Sigmoid colon (tissue), 7 donors: ENCODE measurements around the gene STKLD1. TPM values are rescaled to one million over a fixed set of nuclear protein-coding genes. Genes with fewer than 3 reads are reported as not detected.
A peak's percentile ranks its signal among the peaks of the same experiment; 100 is the strongest.
"Not testable (repeated sequence)": the region's sequence is repeated elsewhere in the genome, so short reads cannot be mapped to it uniquely, and the experiment has no call there.

Source experiments
- DNase-seq: peaks from one replicate; pipeline ENCODE4 v3.0.0-alpha.2; 2019
- H3K27ac ChIP-seq, 4 donors: fragments of 200-600 bp; sonication (generic); one replicate each; pipeline ENCODE4 v1.5.1; 2016 to 2019; ENCODE audit warnings: mild to moderate bottlenecking in 1 of 4
- H3K27me3 ChIP-seq, 3 donors: fragments of 200-600 bp; sonication (generic); one replicate each; pipeline ENCODE4 v1.5.1; 2019; ENCODE audit warnings: mild to moderate bottlenecking in 1 of 3
- H3K36me3 ChIP-seq, 4 donors: fragments of 200-600 bp; sonication (generic); one replicate each; pipeline ENCODE4 v1.5.1; 2016 to 2019
- H3K4me1 ChIP-seq, 4 donors: fragments of 200-600 bp; sonication (generic); one replicate each; pipeline ENCODE4 v1.5.1; 2017 to 2019
- H3K4me3 ChIP-seq, 4 donors: fragments of 200-600 bp; sonication (generic); one replicate each; pipeline ENCODE4 v1.5.1; 2017 to 2019; ENCODE audit warnings: mild to moderate bottlenecking in 2 of 4, moderate library complexity in 1 of 4
- H3K9me3 ChIP-seq, 4 donors: fragments of 200-600 bp in 3 of 4; sonication (generic) in 3 of 4; one replicate each; pipeline versions ENCODE4 v1.5.1 to v1.6.1; 2013 to 2019
- EP300 ChIP-seq, 4 donors: sonication (generic); formaldehyde crosslinking; IDR thresholded peaks; one replicate each; pipeline ENCODE4 v1.6.1; 2017; ENCODE audit warnings: antibody characterized with exemption in 4 of 4
- POLR2A ChIP-seq, 2 donors: fragments of 450-650 bp; IDR thresholded peaks; one replicate each; pipeline ENCODE4 v1.6.1; 2016; ENCODE audit warnings: antibody characterized with exemption in 2 of 2, mild to moderate bottlenecking in 2 of 2, moderate library complexity in 2 of 2
- POLR2AphosphoS5 ChIP-seq, 4 donors: sonication (generic); formaldehyde crosslinking; IDR thresholded peaks; one replicate each; pipeline ENCODE4 v1.6.1; 2017; ENCODE audit warnings: antibody characterized with exemption in 4 of 4
- WGBS, 2 donors: extraction: QIAGEN DNeasy Blood & Tissue Kit; methylation state at CpG; one replicate each; pipeline ENCODE4 v1.1.7; 2013; 5-methylcytosine and 5-hydroxymethylcytosine counted together
- intact Hi-C: fragments of 100-400 bp; cut with DNase I; formaldehyde crosslinking; loops from one replicate; pipeline ENCODE4 v1.15.1; 2023
- polyA plus RNA-seq, 3 donors: library from polyadenylated mRNA; stranded (reverse); fragments of 200-250 nt; gene quantifications; one replicate each; pipeline ENCODE4 v1.2.3, GENCODE V29; 2013
- total RNA-seq, 4 donors: library from RNA; depleted of rRNA; stranded (reverse); fragments of >200 nt; gene quantifications; one replicate each; pipeline ENCODE4 v1.1.0, GENCODE V29; 2016
- TF ChIP-seq, protein P1 (sequence below), 4 experiments: fragments of 450-650 bp in 3 of 4; fragments of 200-600 bp in 1 of 4; IDR thresholded peaks; one replicate each; pipeline ENCODE4 v1.5.1; 2016 to 2019; ENCODE audit warnings: antibody characterized with exemption in 4 of 4, mild to moderate bottlenecking in 3 of 4, moderate library complexity in 2 of 4
- donor health status: healthy with polysubstance abuse.
- donor health status: Bipolar disorder and iron deficiency.
- donor health status: healthy.

The STKLD1 gene
- total and polyA plus RNA-seq, 7 donors = 0.49 to 8.3 (median 1.5) TPM; not detected in 1

DNA sequence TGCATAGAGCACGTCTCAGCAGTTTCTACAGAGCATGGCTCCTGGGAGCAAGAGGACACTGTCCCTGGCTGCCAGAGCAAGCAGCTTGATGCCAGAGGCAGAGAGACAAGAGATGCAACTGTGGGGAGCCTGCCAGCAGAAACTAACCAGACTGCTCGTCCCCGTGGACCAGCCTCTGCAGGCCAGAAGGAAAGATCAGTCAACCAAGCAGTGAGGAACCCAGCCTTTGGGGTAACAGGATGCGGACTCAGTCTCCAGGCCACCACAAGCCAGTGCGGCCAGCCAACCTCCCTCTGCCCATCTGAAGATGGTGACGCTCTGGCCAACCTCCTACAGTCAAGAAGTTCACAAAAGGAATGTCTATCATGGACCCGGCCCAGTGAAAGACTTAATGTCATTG lies 4.0 kb upstream of the STKLD1 start:
- Histone ChIP-seq H3K27me3 (no peaks in the 10 kb centered on the region), H3K36me3 (peaks cover 0 to 32% (median 4%) of the 10 kb centered on the region in 4 donors), H3K9me3 (no peaks in the 10 kb centered on the region), H3K4me3 (no peak overlapping the region), H3K4me1 (peaks cover 0 to 87% (median 85%) of the 10 kb centered on the region in 4 donors), H3K27ac (no peak overlapping the region)
- intact Hi-C loops = no loop called here
- WGBS, 2 donors = 81 to 86% methylated on average over 7 of the region's 7 CpGs
- no peak for TF ChIP-seq EP300 (IDR thresholded peaks at IDR 0.05)
- TF ChIP-seq POLR2A (IDR thresholded peaks at IDR 0.05) = no peak
- TF ChIP-seq, protein P1, sequence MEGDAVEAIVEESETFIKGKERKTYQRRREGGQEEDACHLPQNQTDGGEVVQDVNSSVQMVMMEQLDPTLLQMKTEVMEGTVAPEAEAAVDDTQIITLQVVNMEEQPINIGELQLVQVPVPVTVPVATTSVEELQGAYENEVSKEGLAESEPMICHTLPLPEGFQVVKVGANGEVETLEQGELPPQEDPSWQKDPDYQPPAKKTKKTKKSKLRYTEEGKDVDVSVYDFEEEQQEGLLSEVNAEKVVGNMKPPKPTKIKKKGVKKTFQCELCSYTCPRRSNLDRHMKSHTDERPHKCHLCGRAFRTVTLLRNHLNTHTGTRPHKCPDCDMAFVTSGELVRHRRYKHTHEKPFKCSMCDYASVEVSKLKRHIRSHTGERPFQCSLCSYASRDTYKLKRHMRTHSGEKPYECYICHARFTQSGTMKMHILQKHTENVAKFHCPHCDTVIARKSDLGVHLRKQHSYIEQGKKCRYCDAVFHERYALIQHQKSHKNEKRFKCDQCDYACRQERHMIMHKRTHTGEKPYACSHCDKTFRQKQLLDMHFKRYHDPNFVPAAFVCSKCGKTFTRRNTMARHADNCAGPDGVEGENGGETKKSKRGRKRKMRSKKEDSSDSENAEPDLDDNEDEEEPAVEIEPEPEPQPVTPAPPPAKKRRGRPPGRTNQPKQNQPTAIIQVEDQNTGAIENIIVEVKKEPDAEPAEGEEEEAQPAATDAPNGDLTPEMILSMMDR (IDR thresholded peaks at IDR 0.05) = no peak
- no peak for TF ChIP-seq POLR2AphosphoS5 (IDR thresholded peaks at IDR 0.05)
- no peak for DNase-seq

DNA sequence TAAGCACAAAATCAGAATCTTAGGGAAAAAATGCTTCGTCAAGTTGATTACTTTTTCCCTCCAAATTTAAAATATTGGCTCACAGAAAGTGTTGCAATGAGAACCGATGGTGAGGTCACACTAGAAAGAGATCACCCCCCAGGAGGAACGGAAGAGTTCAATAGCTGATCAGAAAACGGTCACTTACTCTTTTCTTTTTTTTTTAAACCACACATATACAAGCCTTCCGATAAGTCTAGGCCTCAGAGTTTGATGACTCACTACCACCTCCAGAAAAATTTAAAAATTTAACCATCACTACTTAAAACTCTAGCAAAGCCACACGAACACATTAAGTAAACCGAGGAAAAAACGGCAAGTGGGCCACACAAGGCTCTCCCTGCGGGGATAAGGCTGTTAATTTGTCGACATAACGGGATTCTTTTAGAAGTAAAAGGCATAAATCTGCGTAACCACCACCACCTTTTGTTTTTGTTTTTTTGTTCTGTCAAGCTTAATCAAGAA lies 1.5 kb upstream of the STKLD1 start:
- intact Hi-C loops = loop anchor here (5.0 kb wide), 1 partner anchor 43 kb away; the partner anchor contains the start of gene REXO4

DNA sequence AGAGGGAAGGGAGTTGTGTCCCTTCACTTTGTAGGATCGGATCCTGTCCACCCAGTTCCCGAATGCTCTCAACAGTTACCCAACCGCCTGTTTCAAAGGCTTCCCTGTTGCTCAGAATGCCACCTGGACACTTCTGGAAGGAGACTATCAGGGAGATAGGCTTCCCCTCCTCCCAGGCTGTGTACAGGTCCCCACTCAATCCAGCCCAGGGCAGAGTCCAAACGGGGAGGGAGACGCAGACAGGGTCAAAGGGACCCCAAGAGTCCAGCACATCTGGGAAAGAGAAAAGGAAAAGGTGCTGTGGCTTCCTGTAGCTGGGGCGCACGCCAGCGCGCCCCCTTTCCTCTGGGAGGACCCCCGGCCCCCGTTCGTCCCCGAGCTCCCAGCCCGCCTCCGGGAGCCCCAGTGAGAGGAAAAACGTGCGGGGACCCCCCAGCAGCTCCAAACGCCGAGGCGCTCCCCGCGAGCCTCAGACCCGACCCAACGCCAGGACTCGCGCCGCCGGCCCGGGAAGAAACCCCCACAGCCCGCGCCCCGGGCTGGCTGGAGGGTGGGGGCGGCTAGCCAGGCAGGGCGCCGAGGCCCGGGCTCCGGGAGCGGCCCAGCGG lies 946 bp upstream of the STKLD1 start:
- no peak for DNase-seq
- Histone ChIP-seq H3K4me1 (peaks cover 0 to 62% (median 54%) of the 10 kb centered on the region in 4 donors), H3K9me3 (no peaks in the 10 kb centered on the region), H3K27me3 (no peaks in the 10 kb centered on the region), H3K27ac (peak overlapping the region; percentile 93 to 99 (median 94)), H3K4me3 (peak overlapping the region; percentile 80 to 99 (median 88)), H3K36me3 (peaks cover 0 to 21% (median 3%) of the 10 kb centered on the region in 4 donors)
- 1% methylated on average over 39 of the region's 39 CpGs for WGBS, 2 donors
- no peak for TF ChIP-seq POLR2AphosphoS5 (IDR thresholded peaks at IDR 0.05)
- TF ChIP-seq EP300 (IDR thresholded peaks at IDR 0.05) = no peak
- TF ChIP-seq, protein P1 (IDR thresholded peaks at IDR 0.05) = no peak
- TF ChIP-seq POLR2A (IDR thresholded peaks at IDR 0.05) = no peak
- intact Hi-C loops = loop anchor here (5.0 kb wide), 1 partner anchor 42 kb away; the partner anchor contains the start of gene REXO4

More for the DNA sequence above, 1.5 kb upstream of the STKLD1 start:
- TF ChIP-seq POLR2AphosphoS5 (IDR thresholded peaks at IDR 0.05) (no peak), EP300 (IDR thresholded peaks at IDR 0.05) (no peak), POLR2A (IDR thresholded peaks at IDR 0.05) (no peak)
- TF ChIP-seq, protein P1 (IDR thresholded peaks at IDR 0.05) = no peak
- Histone ChIP-seq H3K9me3 (no peaks in the 10 kb centered on the region), H3K4me1 (peaks cover 0 to 64% (median 60%) of the 10 kb centered on the region in 4 donors), H3K27me3 (no peaks in the 10 kb centered on the region), H3K27ac (peak overlapping the region; percentile 93 to 99 (median 94)), H3K4me3 (peak overlapping the region; percentile 80 to 99 (median 88)), H3K36me3 (peaks cover 0 to 27% (median 4%) of the 10 kb centered on the region in 4 donors)
- WGBS, 2 donors = 12 to 17% methylated on average over 12 of the region's 12 CpGs
- no peak for DNase-seq

DNA sequence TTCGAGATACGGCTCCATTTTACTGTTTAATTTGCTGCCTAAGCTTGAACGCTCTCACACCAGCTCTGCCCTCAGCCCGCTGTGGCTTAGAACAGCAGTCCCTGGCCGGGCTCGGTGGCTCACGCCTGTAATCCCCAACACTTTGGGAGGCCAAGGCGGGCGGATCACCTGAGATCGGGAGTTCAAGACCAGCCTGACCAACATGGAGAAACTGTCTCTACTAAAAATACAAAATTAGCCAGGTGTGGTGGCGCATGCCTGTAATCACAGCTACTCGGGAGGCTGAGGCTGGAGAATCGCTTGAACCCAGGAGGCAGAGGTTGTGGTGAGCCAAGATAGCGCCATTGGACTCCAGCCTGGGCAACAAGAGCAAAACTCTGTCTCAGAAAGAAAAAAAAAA lies 1.1 kb downstream of the STKLD1 start:
- H3K4me1 ChIP-seq = peaks cover 0 to 41% (median 34%) of the 10 kb centered on the region in 4 donors
- intact Hi-C loops = loop anchor here (2.0 to 5.0 kb wide), 2 partner anchors 40 to 82 kb away; partner anchors contain the start of genes CACFD1 and REXO4
- peak overlapping the region in 1 of 4 donors; percentile 94 for H3K27ac ChIP-seq
- H3K4me3 ChIP-seq, DNase-seq, H3K27me3 ChIP-seq, H3K9me3 ChIP-seq: not testable (repeated sequence)
- WGBS, 2 donors = 89 to 92% methylated on average over 14 of the region's 14 CpGs
- peaks cover 0 to 10% (median 0%) of the 10 kb centered on the region in 4 donors for H3K36me3 ChIP-seq

DNA sequence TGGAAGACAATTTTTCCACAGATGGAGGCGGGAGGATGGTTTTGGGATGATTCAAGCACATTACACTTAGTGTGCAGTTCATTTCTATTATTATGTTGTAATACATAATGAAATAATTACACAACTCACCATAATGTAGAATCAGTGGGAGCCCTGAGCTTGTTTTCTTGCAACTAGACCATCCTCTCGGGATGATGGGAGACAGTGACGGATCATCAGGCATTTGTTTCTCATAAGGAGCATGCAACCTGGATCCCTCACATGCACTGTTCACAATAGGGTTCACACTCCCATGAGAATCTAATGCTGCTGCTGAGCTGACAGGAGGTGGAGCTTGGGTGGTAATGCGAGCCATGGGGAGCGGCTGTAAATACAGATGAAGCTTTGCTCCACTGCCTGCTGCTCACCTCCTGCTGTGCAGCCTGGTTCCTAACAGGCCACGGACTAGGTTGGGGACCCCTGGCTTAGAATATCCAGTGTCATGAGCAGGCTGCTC lies 1.6 kb downstream of the STKLD1 start:
- TF ChIP-seq, protein P1 (IDR thresholded peaks at IDR 0.05) = no peak
- no peak for TF ChIP-seq POLR2A (IDR thresholded peaks at IDR 0.05)
- no peak for TF ChIP-seq EP300 (IDR thresholded peaks at IDR 0.05)
- TF ChIP-seq POLR2AphosphoS5 (IDR thresholded peaks at IDR 0.05) = no peak
- Histone ChIP-seq H3K4me3 (no peak overlapping the region), H3K27ac (no peak overlapping the region), H3K9me3 (no peaks in the 10 kb centered on the region), H3K27me3 (no peaks in the 10 kb centered on the region), H3K36me3 (peaks cover 0 to 7% (median 0%) of the 10 kb centered on the region in 4 donors), H3K4me1 (peaks cover 0 to 36% (median 29%) of the 10 kb centered on the region in 4 donors)
- intact Hi-C loops = loop anchor here (2.0 to 5.0 kb wide), 2 partner anchors 40 to 81 kb away; partner anchors contain the start of genes CACFD1 and REXO4
- DNase-seq = no peak
- 72 to 82% methylated on average over 6 of the region's 6 CpGs for WGBS, 2 donors
